Heart right ventricle (tissue), 16 donors: ENCODE measurements around the gene KIF26B. TPM values are rescaled to one million over a fixed set of nuclear protein-coding genes. Genes with fewer than 3 reads are reported as not detected.

ENCODE experiments used
- ATAC-seq, 8 donors: fragments of 200-7000 bp; cut with Tn5 transposase; one replicate each; pipeline ENCODE4 v1.9.1; 2020; ENCODE audit warnings: mild to moderate bottlenecking in 8 of 8, moderate library complexity in 8 of 8, moderate number of reproducible peaks in 1 of 8
- DNase-seq, 2 donors: peaks; one replicate each; pipeline ENCODE4 v3.0.0-alpha.2; 2020
- H3K27ac ChIP-seq, 10 donors: fragments of 200-600 bp; sonication (generic) in 2 of 10; one replicate each; pipeline versions ENCODE4 v1.5.0 to v1.8.0; 2020 to 2022; ENCODE audit warnings: mild to moderate bottlenecking in 3 of 10
- H3K27me3 ChIP-seq, 7 donors: fragments of 200-600 bp; one replicate each; pipeline ENCODE4 v1.8.0; 2021 to 2022; ENCODE audit warnings: mild to moderate bottlenecking in 2 of 7
- H3K36me3 ChIP-seq, 9 donors: fragments of 200-600 bp; sonication (generic) in 1 of 9; one replicate each; pipeline versions ENCODE4 v1.5.0 to v1.8.0; 2020 to 2022; ENCODE audit warnings: mild to moderate bottlenecking in 2 of 9
- H3K4me1 ChIP-seq, 9 donors: fragments of 200-600 bp; sonication (generic) in 1 of 9; one replicate each; pipeline versions ENCODE4 v1.5.0 to v1.8.0; 2020 to 2022; ENCODE audit warnings: mild to moderate bottlenecking in 4 of 9
- H3K4me3 ChIP-seq, 10 donors: fragments of 200-600 bp; sonication (generic) in 2 of 10; one replicate each; pipeline versions ENCODE4 v1.5.0 to v1.8.0; 2020 to 2022; ENCODE audit warnings: mild to moderate bottlenecking in 7 of 10, moderate library complexity in 2 of 10
- H3K9me3 ChIP-seq, 11 donors: fragments of 200-600 bp in 10 of 11; sonication (generic) in 2 of 11; one replicate each; pipeline versions ENCODE4 v1.5.0 to v1.8.0; 2013 to 2022; ENCODE audit warnings: mild to moderate bottlenecking in 2 of 11, control low read depth in 1 of 11, moderate library complexity in 1 of 11
- CTCF ChIP-seq, 9 donors: fragments of 200-600 bp; sonication (generic) in 2 of 9; IDR thresholded peaks; one replicate each; pipeline versions ENCODE4 v1.5.0 to v1.8.0; 2021 to 2022; ENCODE audit warnings: antibody characterized with exemption in 9 of 9, mild to moderate bottlenecking in 5 of 9, moderate library complexity in 1 of 9
- WGBS, 2 donors: extraction: QIAGEN DNeasy Blood & Tissue Kit; methylation state at CpG; one replicate each; pipeline ENCODE4 v1.1.7; 2013; ENCODE audit warnings: inconsistent platforms in 1 of 2; 5-methylcytosine and 5-hydroxymethylcytosine counted together
- intact Hi-C, 10 donors: fragments of 100-400 bp; cut with DNase I; formaldehyde crosslinking; loops; one replicate each; pipeline versions ENCODE4 v1.11.1 to v1.14.2; 2022
- polyA plus RNA-seq, 2 donors: library from polyadenylated mRNA; stranded (reverse); fragments of 200-250 nt; gene quantifications; one replicate each; pipeline ENCODE4 v1.2.3, GENCODE V29; 2013
- total RNA-seq, 10 donors: library from RNA; stranded (reverse); fragmentation: NEBNext Ultra II Directional in 3 of 10; extraction: Animal tissue kit (Norgen Biotek cat#: 25700) in 3 of 10; gene quantifications; one replicate each; pipeline versions ENCODE4 v1.2.1 to v1.2.4, GENCODE V29; 2021 to 2023
- donor health status: Arrhythmogenic right ventricular cardiomyopathy.
- donor health status: ischemic (EF 13 %, LVEDD 7.1; RV severe dilation, severe dysfunction).
- donor health status: healthy with polysubstance abuse.
- donor health status: DM: no; HTN: yes; CAD: no.
- donor health status: DM: no; HTN: no; CAD: no.
- donor health status: ischemic (EF 25% LVEDD 6.9; RV normal size, moderate dysfunction).
- donor health status: ischemic (EF 25% LVEDD 5.7; RV mildly dilated, moderate dysfunction).
- donor health status: healthy.
- donor health status: DM: yes; HTN: yes; CAD: no.
- donor health status: Ischemic cardiomyopathy.
- donor health status: ischemic (EF 35%, LVEDD 5.7; RV mildly dilated, moderate dysfunction).
- donor health status: nonischemic (EF 11% LVEDD 7.7; RV severe dilation, severe dysfunction).
- donor health status: DM: yes; HTN: yes; CAD: no.
- donor health status: PGD.
- donor health status: ischemic (EF 29% LVEDD 5.4; RV normal size, mild dysfunction).
- donor health status: nonischemic (EF 23%, LVEDD 6.1; RV moderate dilation, normal function).

KIF26B gene
- total and polyA plus RNA-seq, 12 donors = 0.66 to 8.8 (median 2.8) TPM

DNA sequence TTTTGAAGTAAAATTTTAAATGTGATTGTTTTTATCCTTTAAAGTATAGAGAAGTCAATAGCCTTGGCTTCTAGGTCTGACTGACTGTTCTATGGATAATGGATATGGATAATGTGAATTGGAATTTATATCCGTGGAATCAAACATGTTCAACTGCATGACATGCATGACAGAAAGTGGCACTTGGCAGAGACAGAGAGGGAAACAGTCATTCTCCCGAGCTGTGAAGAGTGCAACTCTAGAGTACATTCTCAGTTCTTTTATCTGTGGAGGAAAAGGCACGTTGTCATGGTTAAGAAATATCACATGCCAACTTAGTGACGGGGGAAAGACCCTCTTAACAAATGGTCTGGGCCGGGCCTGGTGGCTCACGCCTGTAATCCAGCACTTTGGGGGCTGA, 67.0 kb downstream of the KIF26B start:
- Histone ChIP-seq H3K27me3 (peaks cover 0 to 22% (median 8%) of the 10 kb centered on the region in 7 donors), H3K27ac (no peak overlapping the region), H3K36me3 (no peaks in the 10 kb centered on the region), H3K9me3 (no peaks in the 10 kb centered on the region), H3K4me1 (no peaks in the 10 kb centered on the region), H3K4me3 (no peak overlapping the region)
- ATAC-seq (no peak), DNase-seq (no peak)
- intact Hi-C loops = no loop called here
- 77 to 83% methylated on average over 6 of the region's 6 CpGs for WGBS, 2 donors
- TF ChIP-seq CTCF (IDR thresholded peaks at IDR 0.05) = no peak

DNA sequence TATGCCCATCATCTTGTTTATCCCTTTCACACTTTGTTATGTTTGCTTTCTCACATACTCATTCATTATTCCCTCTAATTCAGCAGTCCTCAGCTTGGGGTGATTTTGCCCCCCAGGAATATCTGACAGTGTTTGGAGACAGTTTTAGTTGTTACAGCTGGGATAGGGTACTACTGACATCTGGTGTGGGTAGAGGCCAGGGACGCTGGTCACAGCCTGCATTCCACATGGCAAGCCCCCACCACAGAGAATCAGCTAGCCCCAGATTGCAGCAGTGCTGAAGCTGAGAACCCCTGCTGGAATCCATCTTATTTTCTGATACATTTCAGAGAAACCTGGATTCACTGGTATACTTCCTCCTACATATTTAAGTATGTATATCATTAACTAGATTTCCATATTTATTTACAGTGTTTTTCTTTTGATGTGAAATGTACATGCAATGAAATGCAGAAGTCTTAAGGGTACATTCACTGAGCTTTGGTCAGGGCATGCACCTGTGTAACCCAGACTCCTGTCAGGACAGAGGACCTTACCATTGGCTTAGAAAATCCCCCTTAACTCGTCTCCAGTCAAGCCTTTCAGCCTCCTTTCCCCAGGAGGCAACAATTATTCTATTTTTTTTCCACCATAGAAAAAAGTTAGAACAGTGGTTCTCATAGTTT, 68.3 kb downstream of the KIF26B start:
- no peaks in the 10 kb centered on the region for H3K36me3 ChIP-seq
- no peak for DNase-seq
- H3K27me3 ChIP-seq = peaks cover 0 to 28% (median 9%) of the 10 kb centered on the region in 7 donors
- no peaks in the 10 kb centered on the region for H3K4me1 ChIP-seq
- TF ChIP-seq CTCF (IDR thresholded peaks at IDR 0.05) = no peak
- no peak for ATAC-seq
- WGBS, 2 donors = 70 to 80% methylated on average over 2 of the region's 2 CpGs
- no peak overlapping the region for H3K27ac ChIP-seq
- no peaks in the 10 kb centered on the region for H3K9me3 ChIP-seq
- intact Hi-C loops = no loop called here
- no peak overlapping the region for H3K4me3 ChIP-seq

GRCh38 chr1:245225322-245226202, 70.8 kb downstream of the KIF26B start:
- DNase-seq (no peak), ATAC-seq (no peak)
- Histone ChIP-seq H3K27me3 (peaks cover 0 to 34% (median 4%) of the 10 kb centered on the region in 7 donors), H3K27ac (no peak overlapping the region), H3K36me3 (no peaks in the 10 kb centered on the region), H3K9me3 (no peaks in the 10 kb centered on the region), H3K4me3 (no peak overlapping the region), H3K4me1 (no peaks in the 10 kb centered on the region)
- intact Hi-C loops = no loop called here
- no peak for TF ChIP-seq CTCF (IDR thresholded peaks at IDR 0.05)
- WGBS, 2 donors = 69 to 72% methylated on average over 16 of the region's 16 CpGs

GRCh38 chr1:245226203-245226499, 71.4 kb downstream of the KIF26B start:
- H3K36me3 ChIP-seq = no peaks in the 10 kb centered on the region
- intact Hi-C loops = no loop called here

More at GRCh38 chr1:245226203-245226499, 71.4 kb downstream of the KIF26B start:
- TF ChIP-seq CTCF (IDR thresholded peaks at IDR 0.05) = no peak
- no peaks in the 10 kb centered on the region for H3K4me1 ChIP-seq
- no peak overlapping the region for H3K4me3 ChIP-seq
- 89 to 91% methylated on average over 5 of the region's 5 CpGs for WGBS, 2 donors
- H3K27ac ChIP-seq = no peak overlapping the region
- peaks cover 0 to 34% (median 4%) of the 10 kb centered on the region in 7 donors for H3K27me3 ChIP-seq
- ATAC-seq (no peak), DNase-seq (no peak)
- H3K9me3 ChIP-seq = no peaks in the 10 kb centered on the region
